H1 (cell line): ENCODE data around the gene CPPED1. TPM values are rescaled to one million over a fixed set of nuclear protein-coding genes. Genes with fewer than 3 reads are reported as not detected.

Experiments used
- CTCF ChIA-PET: fragments of 300-600 bp; sonication (Branson Sonifier 250); formaldehyde crosslinking; loops from one replicate; lab custom pipeline; 2021; ENCODE audit not compliant: partially characterized antibody; lab: Charles Lee
- POLR2A ChIA-PET: fragments of 300-600 bp; sonication (Branson Sonifier 250); formaldehyde crosslinking; loops from one replicate; lab custom pipeline; 2021; ENCODE audit warnings: inconsistent platforms; ENCODE audit not compliant: partially characterized antibody; lab: Charles Lee
- DNase-seq, 2 experiments: peaks; one replicate each; pipeline versions ENCODE4 v3.0.0 to v3.0.0-alpha.2; 2010 to 2022; ENCODE audit warnings: low spot score in 2 of 2, low read depth in 1 of 2, mixed read lengths in 1 of 2
- FAIRE-seq: peaks from 2 replicates; lab custom pipeline; 2011; peaks lifted over from hg19 to GRCh38; lab: Jason Lieb, UNC
- H2AFZ ChIP-seq: 2 replicates; pipeline ENCODE4 v1.8.1; 2012; ENCODE audit warnings: low read length, inconsistent platforms
- H2AK5ac ChIP-seq: 2 replicates; pipeline ENCODE4 v1.6.1; 2013; ENCODE audit warnings: low read depth, low read length
- H2BK120ac ChIP-seq: replicated peaks from 2 replicates; pipeline ENCODE3; 2013; ENCODE audit warnings: low read depth, low read length, inconsistent platforms
- H2BK12ac ChIP-seq: 2 replicates; pipeline ENCODE4 v1.6.1; 2013; ENCODE audit warnings: low read depth, low read length
- H2BK15ac ChIP-seq: 2 replicates; pipeline ENCODE4 v1.6.1; 2013; ENCODE audit warnings: low read length
- H2BK20ac ChIP-seq: 2 replicates; pipeline ENCODE4 v1.6.1; 2013; ENCODE audit warnings: low read length
- H2BK5ac ChIP-seq: 2 replicates; pipeline ENCODE4 v1.6.1; 2013; ENCODE audit warnings: low read depth, low read length
- H3K14ac ChIP-seq: 2 replicates; pipeline ENCODE4 v1.6.1; 2013; ENCODE audit warnings: inconsistent platforms; ENCODE audit not compliant: insufficient read length
- H3K18ac ChIP-seq: 2 replicates; pipeline ENCODE4 v1.6.1; 2013; ENCODE audit warnings: low read length; ENCODE audit errors: extremely low read depth
- H3K23ac ChIP-seq: 2 replicates; pipeline ENCODE4 v1.6.1; 2013; ENCODE audit warnings: inconsistent platforms; ENCODE audit not compliant: insufficient read length
- H3K23me2 ChIP-seq: 2 replicates; pipeline ENCODE4 v1.6.1; 2013; ENCODE audit warnings: low read depth, low read length
- H3K27ac ChIP-seq: 2 replicates; pipeline ENCODE4 v1.6.1; 2011; ENCODE audit warnings: low read depth, low read length, inconsistent platforms
- H3K27me3 ChIP-seq, 4 experiments: replicated peaks in 1 of 4; 1 replicate in 1 of 4; 2 replicates in 3 of 4; pipeline versions ENCODE4 v1.6.1 to v1.8.1; 2011 to 2013; ENCODE audit warnings: low read length in 3 of 4, mild to moderate bottlenecking in 3 of 4, inconsistent platforms in 2 of 4, mixed read lengths in 2 of 4, moderate library complexity in 1 of 4; ENCODE audit not compliant: control insufficient read depth in 3 of 4, insufficient read depth in 3 of 4; ENCODE audit errors: extremely low read depth in 1 of 4
- H3K36me3 ChIP-seq, 4 experiments: 2 replicates each; pipeline versions ENCODE4 v1.6.1 to v1.8.1; 2011 to 2013; ENCODE audit warnings: mild to moderate bottlenecking in 4 of 4, low read length in 3 of 4, moderate library complexity in 2 of 4, control low read depth in 1 of 4, inconsistent platforms in 1 of 4; ENCODE audit not compliant: insufficient read depth in 4 of 4, control insufficient read depth in 2 of 4
- H3K4ac ChIP-seq: replicated peaks from 2 replicates; pipeline ENCODE3; 2013; ENCODE audit warnings: low read length, low read depth, mixed read lengths, inconsistent platforms; ENCODE audit not compliant: insufficient read length
- H3K4me1 ChIP-seq, 4 experiments: replicated peaks in 1 of 4; 1 replicate in 1 of 4; 2 replicates in 3 of 4; pipeline versions ENCODE4 v1.6.1 to v1.8.1; 2011 to 2013; ENCODE audit warnings: low read length in 3 of 4, inconsistent platforms in 2 of 4, mixed read lengths in 1 of 4; ENCODE audit not compliant: insufficient read depth in 4 of 4, control insufficient read depth in 3 of 4
- H3K4me2 ChIP-seq, 2 experiments: 2 replicates each; pipeline versions ENCODE4 v1.6.1 to v1.8.1; 2011 to 2013; ENCODE audit warnings: low read depth in 2 of 2, low read length in 2 of 2, control low read depth in 1 of 2, inconsistent platforms in 1 of 2, mild to moderate bottlenecking in 1 of 2; ENCODE audit not compliant: insufficient read depth in 1 of 2
- H3K4me3 ChIP-seq, 4 experiments: fragments of 200-600, 300-600 bp in 1 of 4; sonication (generic), shearing (Covaris generic), sonication (Bioruptor Twin) in 1 of 4; 2 replicates each; pipeline versions ENCODE4 v1.5.1 to v1.8.1; 2011 to 2016; ENCODE audit warnings: low read length in 4 of 4, low read depth in 3 of 4, control low read depth in 2 of 4, inconsistent platforms in 2 of 4, mild to moderate bottlenecking in 2 of 4, mixed read lengths in 1 of 4, moderate library complexity in 1 of 4; ENCODE audit not compliant: insufficient read depth in 2 of 4; ENCODE audit errors: extremely low read depth in 1 of 4
- H3K56ac ChIP-seq: replicated peaks from 2 replicates; pipeline ENCODE3; 2013; ENCODE audit warnings: low read depth, mild to moderate bottlenecking, mixed read lengths, low read length, inconsistent platforms; ENCODE audit not compliant: insufficient read length
- H3K79me1 ChIP-seq: 2 replicates; pipeline ENCODE4 v1.6.1; 2013; ENCODE audit warnings: low read depth, low read length, control low read depth
- H3K79me2 ChIP-seq, 2 experiments: 2 replicates each; pipeline versions ENCODE4 v1.6.1 to v1.8.1; 2012 to 2013; ENCODE audit warnings: low read length in 2 of 2, mild to moderate bottlenecking in 2 of 2, inconsistent platforms in 1 of 2; ENCODE audit not compliant: insufficient read depth in 2 of 2, control insufficient read depth in 1 of 2
- H3K9ac ChIP-seq, 4 experiments: replicated peaks in 1 of 4; 1 replicate in 1 of 4; 2 replicates in 3 of 4; pipeline versions ENCODE4 v1.6.1 to v1.8.1; 2011 to 2013; ENCODE audit warnings: low read depth in 3 of 4, low read length in 3 of 4, control low read depth in 2 of 4, mild to moderate bottlenecking in 2 of 4, moderate library complexity in 2 of 4, inconsistent platforms in 1 of 4; ENCODE audit errors: extremely low read depth in 1 of 4
- H3K9me3 ChIP-seq, 2 experiments: 2 replicates each; pipeline versions ENCODE4 v1.6.1 to v1.8.1; 2012 to 2013; ENCODE audit warnings: mild to moderate bottlenecking in 2 of 2, moderate library complexity in 2 of 2, control low read depth in 1 of 2, inconsistent platforms in 1 of 2, low read depth in 1 of 2, low read length in 1 of 2, mixed read lengths in 1 of 2; ENCODE audit not compliant: insufficient read depth in 2 of 2
- H4K20me1 ChIP-seq, 2 experiments: replicated peaks in 1 of 2; 2 replicates each; pipeline versions ENCODE3 to v1.8.1; 2011 to 2013; ENCODE audit warnings: inconsistent platforms in 2 of 2, low read length in 2 of 2, mild to moderate bottlenecking in 1 of 2; ENCODE audit not compliant: insufficient read depth in 2 of 2, control insufficient read depth in 1 of 2
- H4K5ac ChIP-seq: 2 replicates; pipeline ENCODE4 v1.6.1; 2013; ENCODE audit warnings: low read length, low read depth, mixed read lengths, inconsistent platforms; ENCODE audit not compliant: insufficient read length
- H4K8ac ChIP-seq: 2 replicates; pipeline ENCODE4 v1.8.0; 2013; ENCODE audit warnings: mild to moderate bottlenecking, moderate library complexity, low read length, inconsistent platforms; ENCODE audit not compliant: insufficient read depth; ENCODE audit errors: extremely low read depth
- H4K91ac ChIP-seq: replicated peaks from 2 replicates; pipeline ENCODE3; 2013; ENCODE audit warnings: low read length, mixed read lengths, inconsistent platforms; ENCODE audit not compliant: insufficient read length
- EGR1 ChIP-seq: IDR thresholded peaks from 2 replicates; pipeline ENCODE4 v1.6.1; 2011; ENCODE audit warnings: low read depth, low read length, borderline replicate concordance
- WGBS, 2 experiments: shearing (Covaris generic) in 1 of 2; methylation state at CpG; one replicate each; pipeline versions ENCODE4 v1.1.6 to v1.1.7; 2013 to 2015; ENCODE audit warnings: low lambda C conversion rate in 2 of 2, mixed read lengths in 2 of 2, inconsistent platforms in 1 of 2, low coverage in 1 of 2, missing lambda C conversion rate in 1 of 2; ENCODE audit not compliant: insufficient replicate concordance in 2 of 2, insufficient coverage in 1 of 2, insufficient read length in 1 of 2; ENCODE audit errors: extremely low coverage in 1 of 2, missing lambda C conversion rate in 1 of 2; 5-methylcytosine and 5-hydroxymethylcytosine counted together
- polyA plus RNA-seq, 7 experiments: library from polyadenylated mRNA; depleted of rRNA in 3 of 7; stranded (reverse) in 5 of 7; unstranded in 2 of 7; fragments of >200 nt in 5 of 7; fragments of 200-250 nt in 2 of 7; gene quantifications; 1 replicate in 5 of 7; 2 replicates in 1 of 7; 4 replicates in 1 of 7; pipeline versions ENCODE4 v1.2.1 to v1.2.3, GENCODE V29; 2011 to 2013; ENCODE audit warnings: missing spikeins in 2 of 7, mixed read lengths in 2 of 7
- total RNA-seq: library from RNA; stranded (reverse); fragmentation: NEBNext Ultra II Directional; extraction: Animal tissue kit (Norgen Biotek cat#: 25700); gene quantifications from 2 replicates; pipeline ENCODE4 v1.2.1, GENCODE V29; 2021

CPPED1 gene
- total and polyA plus RNA-seq, 2 of the 8 experiments (the other 6 are each of a cell fraction or from before 2014, with no cell fraction given) = 3.5 to 11.2 TPM

- H4K5ac ChIP-seq = no peak overlapping the region
- H3K4me1 ChIP-seq = no peaks in the 10 kb centered on the region
- H3K23me2 ChIP-seq = no peaks in the 10 kb centered on the region
- no peaks in the 10 kb centered on the region for H3K27me3 ChIP-seq
- DNase-seq = no peak
- H2BK12ac ChIP-seq = no peak overlapping the region
- no peak overlapping the region for H3K56ac ChIP-seq
- no peak for TF ChIP-seq EGR1
- no peak overlapping the region for H3K4me3 ChIP-seq
- H2AK5ac ChIP-seq = no peak overlapping the region
- ChIA-PET CTCF (no interaction called here), POLR2A (no interaction called here)
- no peak overlapping the region for H3K9ac ChIP-seq
- no peak overlapping the region for H3K4me2 ChIP-seq
- H2BK15ac ChIP-seq = no peak overlapping the region
- FAIRE-seq = no peak
- H3K9me3 ChIP-seq = no peaks in the 10 kb centered on the region
- H3K79me2 ChIP-seq = no peaks in the 10 kb centered on the region
- no peak overlapping the region for H3K23ac ChIP-seq
- H4K8ac ChIP-seq = no peak overlapping the region
- no peak overlapping the region for H3K14ac ChIP-seq
- no peak overlapping the region for H2BK5ac ChIP-seq
- no peak overlapping the region for H2BK120ac ChIP-seq
- H2AFZ ChIP-seq = no peak overlapping the region
- no peaks in the 10 kb centered on the region for H3K36me3 ChIP-seq
- H3K27ac ChIP-seq = no peak overlapping the region
- no peak overlapping the region for H3K18ac ChIP-seq
- no peaks in the 10 kb centered on the region for H3K79me1 ChIP-seq
- no peak overlapping the region for H4K91ac ChIP-seq
- 79% methylated on average over 2 of the region's 2 CpGs; no CpG with 5 or more reads in 1 of the 2 experiments for WGBS, 2 experiments
- H4K20me1 ChIP-seq = no peaks in the 10 kb centered on the region
- no peak overlapping the region for H2BK20ac ChIP-seq
- no peak overlapping the region for H3K4ac ChIP-seq
These were observed 154.3 kb downstream of the CPPED1 start for GRCh38 chr16:12649356-12649755.
